HG03575 (cell line): ENCODE measurements around the gene GNGT2.
"Not testable (repeated sequence)": the region's sequence is repeated elsewhere in the genome, so short reads cannot be mapped to it uniquely, and the experiment has no call there.

Experiments
- ATAC-seq: cut with Tn5 transposase; IDR thresholded peaks from one replicate; pipeline ENCODE4 v1.9.1; 2021; ENCODE audit not compliant: unreplicated experiment, insufficient number of reproducible peaks, low FRiP score; ENCODE audit errors: extremely low read depth

Gene GNGT2

DNA sequence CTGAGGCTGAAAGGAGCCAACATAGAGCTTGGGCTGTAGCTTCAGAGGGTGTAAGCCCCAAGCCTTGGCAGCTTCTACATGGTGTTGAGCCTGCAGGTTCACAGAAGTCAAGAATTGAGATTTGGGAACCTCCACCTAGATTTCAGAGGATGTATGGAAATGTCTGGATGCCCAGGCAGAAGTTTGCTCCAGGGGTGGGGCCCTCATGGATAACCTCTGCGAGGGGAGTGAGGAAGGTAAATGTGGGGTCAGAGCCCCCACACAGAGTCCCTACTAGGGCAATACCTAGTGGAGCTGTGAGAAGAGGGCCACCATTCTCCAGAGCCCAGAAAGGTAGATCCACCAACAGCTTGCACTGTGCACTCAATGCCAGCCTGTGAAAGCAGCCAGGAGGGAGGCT is 25.0 kb downstream of the GNGT2 start:
- ATAC-seq = not testable (repeated sequence)

DNA sequence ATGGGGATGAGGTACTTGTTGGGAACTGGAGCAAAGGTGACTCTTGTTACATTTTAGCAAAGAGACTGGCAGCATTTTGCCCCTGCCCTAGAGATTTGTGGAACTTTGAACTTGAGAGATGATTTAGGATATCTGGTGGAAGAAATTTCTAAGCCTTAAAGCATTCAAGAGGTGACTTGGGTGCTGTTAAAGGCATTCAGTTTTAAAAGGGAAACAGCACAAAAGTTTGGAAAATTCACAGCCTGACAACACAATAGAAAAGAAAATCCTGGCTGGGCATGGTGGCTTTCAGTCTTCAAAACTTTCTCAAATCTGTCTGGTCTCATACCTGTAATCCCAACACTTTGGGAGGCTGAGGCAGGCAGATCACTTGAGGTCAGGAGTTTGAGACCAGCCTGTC is 25.9 kb downstream of the GNGT2 start:
- not testable (repeated sequence) for ATAC-seq

DNA sequence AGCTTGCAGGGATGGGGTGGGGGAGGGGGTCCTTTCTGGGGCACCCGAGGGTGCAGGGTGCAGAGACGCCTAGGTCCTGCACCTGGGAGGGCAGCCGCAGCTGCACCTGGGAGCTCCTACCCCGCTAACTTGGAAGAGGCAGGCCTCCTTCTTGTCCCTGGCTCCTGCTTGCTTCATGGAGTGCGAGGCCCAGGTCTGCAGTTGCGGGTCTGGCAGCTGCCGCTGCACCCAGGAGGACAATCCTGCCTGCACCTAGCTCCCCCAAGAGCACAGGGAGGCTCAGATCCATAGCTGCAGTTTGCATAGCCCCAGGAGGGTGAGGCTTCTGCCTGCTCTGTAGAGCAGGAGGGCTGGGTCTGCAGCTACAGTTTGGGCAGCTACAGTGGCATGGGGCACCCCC is 26.6 kb downstream of the GNGT2 start:
- no peak for ATAC-seq

DNA sequence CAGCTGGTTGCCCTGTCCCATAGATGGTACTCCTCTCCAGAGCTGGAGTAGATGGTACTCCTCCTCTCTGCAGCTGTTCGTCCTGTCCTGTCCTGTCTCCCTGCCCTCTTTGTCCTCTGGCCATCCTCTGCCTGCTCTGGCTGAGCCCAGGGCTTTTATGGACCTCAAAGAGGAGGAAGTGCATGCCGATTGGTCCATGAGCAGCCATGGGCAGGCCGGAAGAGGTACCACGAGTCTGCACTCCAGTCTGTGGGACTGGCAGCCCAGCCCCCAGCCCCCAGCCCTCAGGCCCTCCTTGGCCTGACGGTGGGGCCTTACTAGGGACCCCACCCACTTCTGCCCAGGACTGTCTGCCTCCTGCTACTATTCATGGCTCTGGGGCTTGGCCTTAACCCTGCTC is 27.0 kb downstream of the GNGT2 start:
- no peak for ATAC-seq

DNA sequence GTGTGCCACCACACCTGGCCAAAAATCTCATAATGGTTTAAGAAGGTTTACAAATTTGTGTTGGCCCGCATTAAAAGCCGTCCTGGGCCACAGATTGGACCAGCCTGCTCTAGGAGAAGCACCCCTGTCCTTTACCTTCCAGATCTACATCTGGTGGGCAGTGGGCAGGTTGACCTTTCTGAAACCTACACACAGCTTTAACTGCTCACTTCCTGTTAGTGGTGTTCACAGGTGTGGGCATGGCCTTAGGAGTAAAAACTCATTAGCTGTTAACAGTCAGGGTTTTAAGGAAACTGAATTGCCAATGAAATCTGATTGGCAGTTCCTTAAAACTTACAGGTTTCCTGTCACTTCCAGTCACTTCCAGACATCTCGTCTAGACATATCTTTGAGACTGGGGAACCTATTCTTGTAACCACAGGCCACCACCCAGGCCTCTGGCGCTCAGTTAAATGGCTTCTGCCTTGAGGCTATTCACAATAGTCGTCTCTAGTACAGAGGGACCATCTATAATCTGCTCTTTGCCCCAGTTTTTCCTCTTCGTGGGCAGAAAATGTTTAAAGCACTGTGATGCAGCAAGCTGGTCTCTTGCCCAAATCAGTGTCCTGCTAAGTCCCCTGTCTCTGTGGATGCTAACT is 29.3 kb downstream of the GNGT2 start:
- no peak for ATAC-seq

DNA sequence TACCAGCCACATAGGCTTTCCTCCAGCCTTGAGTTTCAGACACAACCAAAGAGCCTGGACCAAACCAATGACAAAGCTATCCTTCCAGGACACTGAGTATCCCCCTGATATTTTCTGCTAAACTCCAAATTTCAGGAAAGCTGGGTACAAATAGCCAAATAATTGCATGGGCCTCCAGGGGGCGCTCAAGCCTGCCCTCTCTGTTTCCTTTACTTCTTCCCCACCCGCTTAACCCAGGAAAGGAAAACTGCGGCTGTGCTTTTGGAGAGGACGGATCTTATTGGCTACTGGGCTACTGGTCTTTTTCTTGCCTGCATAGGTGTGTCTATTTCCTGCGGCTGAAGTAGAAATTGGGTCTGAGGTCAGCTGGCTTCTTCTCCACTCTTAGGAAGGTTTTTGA is 30.1 kb downstream of the GNGT2 start:
- ATAC-seq = no peak

DNA sequence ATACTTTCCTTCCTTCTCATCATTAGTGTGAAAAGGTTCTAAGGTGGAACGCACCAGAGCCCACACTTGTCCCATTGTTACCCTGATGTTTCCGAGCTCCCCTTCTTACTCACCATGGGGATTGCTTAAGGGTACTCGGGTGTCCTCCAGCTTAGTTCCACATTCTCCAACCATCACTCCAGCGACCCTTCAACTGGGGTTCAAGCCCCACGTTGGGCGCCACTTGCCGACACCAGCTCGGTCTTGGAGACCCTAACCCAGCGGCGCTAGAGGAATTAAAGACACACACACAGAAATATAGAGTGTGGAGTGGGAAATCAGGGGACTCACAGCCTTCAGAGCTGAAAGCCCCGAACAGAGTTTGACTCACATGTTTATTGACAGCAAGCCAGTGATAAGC is 34.4 kb downstream of the GNGT2 start:
- not testable (repeated sequence) for ATAC-seq

DNA sequence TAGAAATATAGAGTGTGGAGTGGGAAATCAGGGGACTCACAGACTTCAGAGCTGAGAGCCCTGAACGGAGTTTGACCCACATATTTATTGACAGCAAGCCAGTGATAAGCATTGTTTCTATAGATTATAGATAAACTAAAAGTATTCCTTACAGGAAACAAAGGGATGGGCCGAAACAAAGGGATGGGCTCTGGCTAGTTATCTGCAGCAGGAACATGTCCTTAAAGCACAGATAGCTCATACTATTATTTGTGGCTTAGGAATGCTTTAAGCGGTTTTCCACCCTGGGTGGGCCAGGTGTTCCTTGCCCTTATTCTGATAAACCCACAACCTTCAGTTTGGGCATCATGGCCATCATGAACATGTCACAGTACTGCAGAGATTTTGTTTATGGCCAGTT is 39.7 kb downstream of the GNGT2 start:
- ATAC-seq = not testable (repeated sequence)

DNA sequence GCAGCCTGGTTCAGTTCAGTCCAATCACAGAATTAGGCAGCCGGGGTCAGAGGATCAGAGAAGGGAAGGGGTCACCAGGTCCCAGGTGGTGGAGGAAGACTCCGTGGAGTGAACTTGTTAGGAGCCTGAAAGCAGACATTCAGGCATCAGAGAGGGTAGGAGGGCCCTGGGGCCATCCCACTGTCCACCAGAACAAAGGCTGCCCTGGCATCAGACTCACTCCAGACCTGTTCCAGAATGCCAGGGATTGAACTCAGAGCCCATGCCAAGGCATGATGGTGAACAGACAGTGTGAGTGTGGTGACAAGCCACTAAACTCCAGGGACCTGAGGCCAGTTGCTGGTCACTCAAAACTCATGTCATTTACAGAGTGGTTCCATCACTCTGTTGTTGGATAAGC is 40.2 kb downstream of the GNGT2 start:
- no peak for ATAC-seq

DNA sequence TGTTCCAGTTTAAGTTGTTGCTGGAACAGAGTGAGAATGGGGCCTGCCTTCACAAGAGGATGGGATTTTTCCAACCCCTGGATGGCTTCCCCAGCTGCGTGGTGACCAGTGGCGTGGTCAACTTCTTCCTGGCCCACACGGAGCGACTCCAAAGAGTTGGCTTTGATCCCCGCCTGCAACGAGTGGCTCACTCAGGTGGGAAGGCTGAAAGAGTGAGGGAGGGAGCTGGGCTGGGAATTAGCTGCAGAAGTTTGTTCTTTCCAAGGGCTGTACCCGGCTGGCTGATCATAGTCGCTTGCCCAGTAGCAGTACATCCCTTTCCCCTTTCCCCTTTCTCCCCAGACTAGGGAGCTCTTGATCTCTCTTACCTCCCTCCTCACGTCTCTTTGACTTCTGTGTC is 41.7 kb downstream of the GNGT2 start:
- ATAC-seq = no peak

DNA sequence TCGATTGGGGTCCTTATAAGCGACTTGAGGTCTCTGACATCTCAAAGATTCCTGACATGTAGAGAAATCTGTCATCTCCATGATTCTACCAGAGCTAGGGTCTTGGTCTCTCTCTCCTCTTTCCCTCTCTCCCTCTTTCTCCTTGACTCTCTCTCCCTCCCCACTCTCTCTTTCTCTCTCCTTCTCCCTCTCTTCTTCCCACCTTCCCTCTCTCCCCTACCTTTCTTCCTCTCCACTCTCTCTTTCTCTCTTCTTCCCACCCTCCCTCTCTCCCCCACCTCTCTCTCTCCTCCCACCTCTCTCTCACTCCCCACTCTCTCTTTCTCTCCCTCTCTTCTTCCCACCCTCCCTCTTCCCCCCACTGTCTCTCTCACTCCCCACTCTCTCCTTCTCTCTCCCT is 45.2 kb downstream of the GNGT2 start:
- ATAC-seq = no peak

DNA sequence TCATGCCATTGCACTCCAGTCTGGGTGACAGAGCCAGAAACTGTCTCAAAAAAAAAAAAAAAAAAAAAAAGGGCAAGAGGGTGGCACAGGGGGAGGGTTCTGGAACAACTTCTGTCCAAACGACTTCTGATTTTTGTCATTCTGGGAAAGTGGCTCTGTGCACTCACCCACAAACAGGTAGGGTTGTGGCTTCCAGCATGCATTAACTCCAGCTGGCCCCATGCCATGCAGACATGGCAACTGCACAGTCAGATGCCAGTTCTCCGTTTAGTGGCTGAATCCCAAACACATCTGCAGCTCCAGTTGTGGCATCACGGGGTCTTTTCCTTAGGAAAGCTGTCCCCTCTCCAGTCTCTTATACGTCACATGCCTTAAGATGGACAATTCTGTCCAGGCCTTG is 47.5 kb downstream of the GNGT2 start:
- no peak for ATAC-seq

DNA sequence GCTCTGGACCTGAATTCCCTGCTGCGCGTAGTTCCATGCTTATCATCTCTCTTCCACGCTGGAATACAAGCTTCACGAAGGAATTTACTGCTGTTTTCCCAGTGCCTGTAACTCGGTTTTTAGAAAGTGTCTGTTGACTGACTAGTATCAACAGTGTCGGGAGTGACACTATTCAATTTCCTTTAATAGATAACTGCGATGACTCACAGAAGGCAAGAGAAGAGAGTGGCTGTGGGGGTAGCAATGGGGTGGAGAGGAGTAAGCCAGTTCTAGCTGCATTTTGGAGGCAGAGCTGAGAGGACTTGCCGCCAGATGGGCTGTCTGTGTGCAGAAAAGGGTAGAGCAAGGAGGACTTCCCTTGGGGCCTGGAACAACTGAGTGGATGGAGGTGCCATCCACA is 52.6 kb downstream of the GNGT2 start:
- ATAC-seq = no peak

DNA sequence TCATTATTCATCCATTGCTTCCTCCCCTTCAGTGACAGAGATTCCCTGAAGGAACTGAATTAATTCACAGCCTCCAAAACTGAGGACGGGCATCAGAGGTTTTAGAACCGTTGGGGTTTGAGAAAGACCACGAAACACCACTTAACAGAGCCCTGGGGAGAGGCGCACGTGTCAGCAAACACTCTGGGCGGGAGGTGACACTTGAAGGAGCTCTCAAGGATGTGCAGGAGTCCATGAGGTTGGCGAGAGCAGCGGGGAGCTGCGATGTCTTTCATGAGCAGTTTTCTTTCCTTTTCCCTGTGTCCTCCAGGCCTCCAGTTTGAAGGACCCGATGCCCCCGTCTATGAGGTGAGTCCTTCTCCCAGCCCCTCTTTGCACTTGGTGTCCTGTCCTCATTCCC is 54.1 kb downstream of the GNGT2 start:
- no peak for ATAC-seq
